ENCODE results near the gene EIPR1. TPM values are rescaled to one million over a fixed set of nuclear protein-coding genes. Genes with fewer than 3 reads are reported as not detected.

Gene EIPR1
- total and polyA plus RNA-seq, 9 donors: 6.6 to 16.6 (median 8.9) TPM

DNA sequence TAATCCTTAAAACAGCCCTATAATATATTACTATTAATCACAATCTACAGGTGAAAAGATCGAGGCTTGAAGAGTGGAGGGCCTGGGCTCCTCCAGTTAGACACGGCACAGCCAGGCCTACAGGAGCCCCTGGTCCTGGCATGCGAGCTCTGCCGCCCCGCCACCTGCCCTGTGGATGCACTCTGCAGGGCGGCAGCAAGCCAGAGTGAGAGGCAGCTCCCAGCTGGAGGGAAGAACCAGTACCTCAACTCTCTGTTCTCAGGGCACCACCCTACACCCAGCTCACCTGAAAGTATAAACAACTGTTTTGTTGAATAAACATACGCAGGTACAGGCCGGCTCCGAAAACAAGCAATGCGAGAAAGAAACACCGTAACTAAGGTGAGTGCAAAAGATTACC is 34.6 kb downstream of the EIPR1 start:
- intact Hi-C loops (cut with DNase I): no loop called here
- Histone ChIP-seq H3K9me3 (no peaks in the 10 kb centered on the region), H3K4me1 (ENCODE audit: insufficient read depth) (no peaks in the 10 kb centered on the region), H3K27me3 (no peaks in the 10 kb centered on the region), H3K4me3 (no peak overlapping the region), H3K36me3 (no peaks in the 10 kb centered on the region), H3K27ac (no peak overlapping the region)
- WGBS, 3 donors: 92 to 96% (median 94%) methylated on average over 11 of the region's 11 CpGs
- TF ChIP-seq POLR2A (IDR thresholded peaks at IDR 0.05): no peak
- no peak for TF ChIP-seq EP300 (IDR thresholded peaks at IDR 0.05)
- TF ChIP-seq, protein P1, sequence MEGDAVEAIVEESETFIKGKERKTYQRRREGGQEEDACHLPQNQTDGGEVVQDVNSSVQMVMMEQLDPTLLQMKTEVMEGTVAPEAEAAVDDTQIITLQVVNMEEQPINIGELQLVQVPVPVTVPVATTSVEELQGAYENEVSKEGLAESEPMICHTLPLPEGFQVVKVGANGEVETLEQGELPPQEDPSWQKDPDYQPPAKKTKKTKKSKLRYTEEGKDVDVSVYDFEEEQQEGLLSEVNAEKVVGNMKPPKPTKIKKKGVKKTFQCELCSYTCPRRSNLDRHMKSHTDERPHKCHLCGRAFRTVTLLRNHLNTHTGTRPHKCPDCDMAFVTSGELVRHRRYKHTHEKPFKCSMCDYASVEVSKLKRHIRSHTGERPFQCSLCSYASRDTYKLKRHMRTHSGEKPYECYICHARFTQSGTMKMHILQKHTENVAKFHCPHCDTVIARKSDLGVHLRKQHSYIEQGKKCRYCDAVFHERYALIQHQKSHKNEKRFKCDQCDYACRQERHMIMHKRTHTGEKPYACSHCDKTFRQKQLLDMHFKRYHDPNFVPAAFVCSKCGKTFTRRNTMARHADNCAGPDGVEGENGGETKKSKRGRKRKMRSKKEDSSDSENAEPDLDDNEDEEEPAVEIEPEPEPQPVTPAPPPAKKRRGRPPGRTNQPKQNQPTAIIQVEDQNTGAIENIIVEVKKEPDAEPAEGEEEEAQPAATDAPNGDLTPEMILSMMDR (IDR thresholded peaks at IDR 0.05): no peak
- no peak for DNase-seq

DNA sequence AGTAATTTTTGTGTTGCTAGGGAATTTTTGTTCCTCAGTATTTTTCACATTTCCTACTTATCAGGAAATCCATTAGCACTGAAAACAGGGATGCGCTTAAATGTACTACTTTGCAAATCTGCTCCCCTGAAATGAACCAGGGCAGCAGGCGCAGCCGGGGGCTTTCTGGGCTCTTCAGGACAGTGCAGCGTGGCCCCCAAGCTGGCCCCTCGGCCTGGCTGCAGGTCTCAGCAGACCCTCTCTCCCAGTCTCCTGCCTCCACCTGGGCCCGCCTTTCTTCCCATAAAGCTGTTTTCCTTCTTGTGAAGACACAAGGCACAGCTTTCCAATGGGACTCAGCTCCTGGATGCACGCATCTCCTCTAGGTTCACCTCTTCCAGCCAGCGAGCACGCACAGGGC is 35.3 kb downstream of the EIPR1 start:
- WGBS, 3 donors: 93 to 100% (median 96%) methylated on average over 9 of the region's 9 CpGs
- Histone ChIP-seq H3K27ac (no peak overlapping the region), H3K9me3 (no peaks in the 10 kb centered on the region), H3K27me3 (no peaks in the 10 kb centered on the region), H3K4me3 (no peak overlapping the region), H3K36me3 (no peaks in the 10 kb centered on the region), H3K4me1 (ENCODE audit: insufficient read depth) (no peaks in the 10 kb centered on the region)
- intact Hi-C loops (cut with DNase I): no loop called here
- DNase-seq: no peak
- TF ChIP-seq POLR2A (IDR thresholded peaks at IDR 0.05) (no peak), EP300 (IDR thresholded peaks at IDR 0.05) (no peak)
- TF ChIP-seq, protein P1 (IDR thresholded peaks at IDR 0.05): no peak

DNA sequence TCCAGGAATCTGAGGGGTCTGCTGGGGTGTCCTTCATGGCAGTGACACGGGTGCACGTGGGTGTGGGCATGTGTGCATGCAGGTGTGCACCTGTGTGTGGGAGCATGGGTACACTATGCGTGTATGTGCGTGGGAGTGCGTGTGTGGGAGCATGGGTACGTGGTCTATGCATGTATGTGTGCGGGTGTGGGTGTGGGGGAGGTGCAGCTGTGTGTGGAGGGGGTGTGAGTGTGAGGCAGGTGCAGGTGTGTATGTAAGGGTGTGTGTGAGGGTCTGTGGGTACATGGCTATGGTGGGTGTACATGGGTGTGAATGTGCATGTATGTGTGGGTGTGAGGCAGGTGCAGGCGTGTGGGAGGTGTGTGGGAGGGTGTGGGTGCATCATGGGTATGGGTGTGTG is 36.3 kb downstream of the EIPR1 start:
- H3K9me3 ChIP-seq: no peaks in the 10 kb centered on the region
- H3K36me3 ChIP-seq: no peaks in the 10 kb centered on the region
- no peaks in the 10 kb centered on the region for H3K4me1 ChIP-seq (ENCODE audit: insufficient read depth)
- no peaks in the 10 kb centered on the region for H3K27me3 ChIP-seq
- TF ChIP-seq EP300 (IDR thresholded peaks at IDR 0.05) (no peak), POLR2A (IDR thresholded peaks at IDR 0.05) (no peak)
- TF ChIP-seq, protein P1 (IDR thresholded peaks at IDR 0.05): no peak
- 89 to 92% (median 91%) methylated on average over 8 of the region's 8 CpGs for WGBS, 3 donors
- no peak overlapping the region for H3K4me3 ChIP-seq
- no peak for DNase-seq
- intact Hi-C loops (cut with DNase I): no loop called here
- no peak overlapping the region for H3K27ac ChIP-seq

DNA sequence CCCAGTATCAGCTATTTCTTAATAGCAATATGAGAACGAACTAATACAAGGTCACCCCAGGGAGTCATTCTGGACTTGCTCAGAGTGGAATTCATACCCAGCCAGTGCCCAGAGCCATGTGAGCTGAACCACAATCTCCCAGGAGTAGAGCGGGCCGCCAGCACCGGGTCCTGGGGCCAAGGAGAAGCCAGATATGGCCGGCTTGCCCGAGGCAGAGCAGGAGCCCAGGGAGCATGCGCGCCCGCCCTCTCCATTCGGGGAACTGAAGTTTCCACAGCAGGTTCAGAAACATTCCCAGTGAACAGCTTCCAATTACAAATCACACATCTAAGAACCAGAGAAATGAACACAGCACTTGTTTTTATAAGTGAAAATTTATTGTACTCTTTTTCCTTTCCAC is 37.5 kb downstream of the EIPR1 start:
- Histone ChIP-seq H3K27ac (no peak overlapping the region), H3K9me3 (no peaks in the 10 kb centered on the region), H3K4me3 (no peak overlapping the region), H3K36me3 (no peaks in the 10 kb centered on the region), H3K4me1 (ENCODE audit: insufficient read depth) (no peaks in the 10 kb centered on the region), H3K27me3 (no peaks in the 10 kb centered on the region)
- DNase-seq: no peak
- 94 to 96% (median 96%) methylated on average over 10 of the region's 10 CpGs for WGBS, 3 donors
- intact Hi-C loops (cut with DNase I): no loop called here
- TF ChIP-seq, protein P1 (IDR thresholded peaks at IDR 0.05): no peak
- TF ChIP-seq EP300 (IDR thresholded peaks at IDR 0.05) (no peak), POLR2A (IDR thresholded peaks at IDR 0.05) (no peak)

DNA sequence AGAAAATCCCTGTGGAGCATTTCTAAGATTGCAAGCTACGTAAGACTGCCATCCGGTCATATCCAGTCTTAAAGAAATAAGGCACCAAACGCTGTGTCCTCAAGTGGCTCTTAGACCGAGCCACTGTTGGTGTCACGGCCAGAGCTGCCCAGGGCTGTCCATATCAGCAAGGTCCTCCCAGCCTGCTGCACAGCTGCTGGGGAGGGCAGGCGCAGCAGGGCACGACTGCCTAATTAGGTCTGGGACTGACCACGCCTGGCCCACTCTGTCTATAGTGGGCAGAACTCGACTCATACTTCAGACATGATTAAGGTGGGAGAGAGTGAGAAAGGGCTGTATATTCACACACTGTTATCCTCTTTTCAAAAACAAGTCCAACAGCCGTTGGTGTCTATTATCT is 39.3 kb downstream of the EIPR1 start:
- WGBS, 3 donors: 83 to 89% (median 87%) methylated on average over 10 of the region's 10 CpGs
- H3K36me3 ChIP-seq: no peaks in the 10 kb centered on the region
- TF ChIP-seq EP300 (IDR thresholded peaks at IDR 0.05) (no peak), POLR2A (IDR thresholded peaks at IDR 0.05) (no peak)
- TF ChIP-seq, protein P1 (IDR thresholded peaks at IDR 0.05): no peak
- no peaks in the 10 kb centered on the region for H3K27me3 ChIP-seq
- DNase-seq: no peak
- H3K9me3 ChIP-seq: no peaks in the 10 kb centered on the region
- H3K4me3 ChIP-seq: no peak overlapping the region
- intact Hi-C loops (cut with DNase I): no loop called here
- no peak overlapping the region for H3K27ac ChIP-seq
- no peaks in the 10 kb centered on the region for H3K4me1 ChIP-seq (ENCODE audit: insufficient read depth)

All from ovary (tissue), 9 donors.